RPMI8226 (cell line): ENCODE results near the gene SH2D5.

Source experiments
- DNase-seq: peaks from one replicate; pipeline ENCODE4 v3.0.0-alpha.2; 2015

The SH2D5 gene

DNA sequence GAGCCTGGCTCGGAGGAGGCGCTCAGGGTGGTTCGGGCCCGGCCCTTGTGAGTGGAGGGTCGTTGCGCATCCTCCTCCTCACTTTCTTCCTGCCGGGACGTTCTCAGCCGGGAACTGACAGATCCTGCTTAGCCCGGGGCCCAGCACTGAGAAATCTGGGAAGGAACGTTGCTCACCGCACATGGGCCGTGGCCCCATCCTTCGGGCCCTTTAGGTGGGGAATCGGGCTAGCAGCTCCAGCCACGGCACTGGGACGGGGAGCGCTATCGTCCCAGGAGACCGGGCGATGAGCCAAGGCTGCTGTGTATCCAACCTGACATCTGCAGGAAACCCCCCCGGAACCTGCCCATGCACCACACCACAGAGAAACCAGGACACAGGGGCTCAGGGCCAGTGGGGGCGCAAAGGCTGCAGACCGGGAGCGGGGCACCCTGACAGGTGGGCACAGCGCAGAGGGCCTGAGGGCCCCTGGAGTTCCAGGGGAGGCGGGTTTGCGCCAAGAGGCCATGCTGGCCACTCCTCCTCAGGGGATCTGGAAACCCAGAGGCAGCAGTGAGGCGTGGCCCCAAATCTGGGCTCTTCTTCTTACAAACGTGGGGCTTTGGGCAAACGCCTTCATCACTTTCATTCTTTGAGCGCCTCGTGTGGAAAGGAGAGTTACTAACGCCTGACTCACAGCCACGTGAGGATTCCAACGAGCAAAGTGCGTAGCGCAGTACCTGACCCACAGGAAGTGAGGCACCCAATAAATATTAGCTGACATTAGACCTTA, at the start of gene SH2D5:
Gene SH2D5 (minus strand): TSS at position 116 of the 772 bp plus-strand sequence. CDS start 4,659 bp downstream, outside the sequence.
- DNase-seq: peak; percentile 97

DNA sequence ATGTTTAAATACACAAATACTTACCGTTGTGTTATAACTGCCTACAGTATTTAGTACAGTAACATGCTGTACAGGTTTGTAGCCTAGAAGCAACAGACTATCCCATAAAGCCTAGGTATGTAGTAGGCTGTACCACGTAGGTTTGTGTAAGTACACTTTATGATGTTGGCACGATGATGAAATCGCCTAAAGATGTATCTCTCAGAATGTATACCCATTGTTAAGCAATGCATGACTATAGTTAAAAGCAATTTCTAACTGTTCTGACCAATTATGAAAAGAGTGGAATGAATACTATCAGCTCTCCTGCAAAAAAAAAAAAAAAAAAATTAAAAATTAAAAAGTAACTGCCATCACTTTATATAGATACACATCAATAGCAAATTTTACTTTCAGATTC, 43.2 kb upstream of the SH2D5 start:
- DNase-seq: no peak

DNA sequence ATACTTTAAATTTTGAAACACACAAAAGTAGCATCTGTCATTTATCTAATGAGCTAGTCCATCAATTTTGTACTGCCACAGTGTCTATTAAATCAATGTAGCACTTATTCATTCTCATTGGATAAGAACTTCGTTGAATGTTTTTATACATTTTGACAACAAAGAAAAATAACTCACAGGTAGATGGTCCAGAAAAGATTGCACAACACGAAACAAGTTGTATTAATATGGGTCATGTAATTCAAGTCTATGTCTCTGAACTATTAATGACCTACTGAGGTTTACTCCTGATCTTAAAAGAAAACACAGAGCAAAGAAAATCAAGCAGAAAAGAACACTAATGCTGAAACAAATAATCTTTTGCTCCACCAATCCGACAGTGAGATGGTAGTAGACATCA, 39.3 kb upstream of the SH2D5 start:
- DNase-seq: no peak

- DNase-seq: no peak
Observed at GRCh38 chr1:20770314-20771087, 38.0 kb upstream of the SH2D5 start.

DNA sequence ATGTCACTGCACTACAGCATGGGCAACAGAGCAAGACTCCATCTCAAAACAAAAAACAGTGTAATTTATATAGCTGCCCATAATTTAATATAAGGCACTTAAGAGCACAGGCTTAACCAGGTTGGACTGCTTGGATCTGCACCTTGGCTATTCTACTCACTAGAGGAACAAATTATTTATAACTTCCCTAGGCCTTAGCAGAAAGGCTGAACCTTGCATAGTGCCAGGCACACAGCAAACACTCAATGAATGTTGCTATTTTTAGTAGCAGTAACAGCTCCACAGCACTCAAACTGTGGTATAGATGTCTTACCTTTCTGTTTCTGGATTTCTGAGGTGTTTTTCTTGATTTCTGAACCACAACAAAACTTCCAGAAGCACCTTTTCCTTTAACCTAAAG, 34.8 kb upstream of the SH2D5 start:
- DNase-seq: no peak

DNA sequence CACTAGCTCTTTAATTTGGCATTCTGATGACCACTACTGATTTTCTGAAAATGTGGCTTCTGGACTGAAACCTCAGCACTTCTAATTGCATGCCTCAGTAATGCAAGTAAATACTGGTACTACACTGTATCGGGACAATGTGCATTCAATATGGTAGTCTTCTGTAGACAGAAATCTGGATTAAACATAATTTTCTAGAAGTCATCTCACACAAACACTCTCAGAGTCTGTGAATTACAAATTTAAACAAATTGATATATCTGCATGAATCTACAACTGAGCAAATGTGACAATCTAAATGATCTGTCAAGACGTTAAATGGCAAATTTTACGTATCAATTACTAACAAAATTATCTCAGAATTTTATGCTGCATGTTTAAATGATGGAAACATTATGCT, 30.9 kb upstream of the SH2D5 start:
- no peak for DNase-seq

- no peak for DNase-seq
Observed at GRCh38 chr1:20760322-20760721, 27.8 kb upstream of the SH2D5 start.

- DNase-seq: no peak
Observed at GRCh38 chr1:20753589-20753988, 21.1 kb upstream of the SH2D5 start.

- DNase-seq: no peak
Observed at GRCh38 chr1:20751462-20751990, 19.0 kb upstream of the SH2D5 start.

GRCh38 chr1:20742671-20743070, 10.2 kb upstream of the SH2D5 start:
- no peak for DNase-seq

GRCh38 chr1:20740781-20741180, 8.3 kb upstream of the SH2D5 start:
- no peak for DNase-seq

GRCh38 chr1:20739225-20739624, 6.7 kb upstream of the SH2D5 start:
- no peak for DNase-seq

GRCh38 chr1:20735581-20736111, 3.1 kb upstream of the SH2D5 start:
- no peak for DNase-seq

GRCh38 chr1:20733360-20733975, 965 bp upstream of the SH2D5 start:
- peak; percentile 58 for DNase-seq

DNA sequence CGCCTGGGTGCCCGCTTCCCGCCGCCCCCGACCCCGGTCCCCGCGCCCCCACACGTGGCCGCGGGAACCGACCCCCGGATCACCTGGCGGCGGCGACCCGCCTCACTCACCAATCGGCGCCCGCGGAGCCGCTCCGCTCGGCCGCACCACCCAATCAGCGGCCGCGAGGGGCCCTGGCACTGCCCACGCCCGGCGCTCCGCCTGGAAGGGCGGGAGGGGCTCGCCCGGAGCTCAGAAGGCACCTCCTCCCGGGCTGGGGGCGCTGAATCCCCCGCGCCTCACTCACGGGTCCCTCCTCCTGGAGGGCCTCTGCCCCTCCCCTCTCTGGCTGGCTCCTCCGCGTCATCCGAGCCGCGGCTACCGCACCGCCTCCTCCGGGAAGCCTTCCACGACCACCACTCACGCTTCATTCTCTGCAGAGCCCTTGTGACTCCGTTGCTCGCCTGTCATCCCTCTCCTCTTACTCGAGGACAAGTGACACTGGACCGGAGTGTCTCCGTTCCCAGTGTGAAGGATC, 374 bp downstream of the SH2D5 start:
- DNase-seq: peak; percentile 70

DNA sequence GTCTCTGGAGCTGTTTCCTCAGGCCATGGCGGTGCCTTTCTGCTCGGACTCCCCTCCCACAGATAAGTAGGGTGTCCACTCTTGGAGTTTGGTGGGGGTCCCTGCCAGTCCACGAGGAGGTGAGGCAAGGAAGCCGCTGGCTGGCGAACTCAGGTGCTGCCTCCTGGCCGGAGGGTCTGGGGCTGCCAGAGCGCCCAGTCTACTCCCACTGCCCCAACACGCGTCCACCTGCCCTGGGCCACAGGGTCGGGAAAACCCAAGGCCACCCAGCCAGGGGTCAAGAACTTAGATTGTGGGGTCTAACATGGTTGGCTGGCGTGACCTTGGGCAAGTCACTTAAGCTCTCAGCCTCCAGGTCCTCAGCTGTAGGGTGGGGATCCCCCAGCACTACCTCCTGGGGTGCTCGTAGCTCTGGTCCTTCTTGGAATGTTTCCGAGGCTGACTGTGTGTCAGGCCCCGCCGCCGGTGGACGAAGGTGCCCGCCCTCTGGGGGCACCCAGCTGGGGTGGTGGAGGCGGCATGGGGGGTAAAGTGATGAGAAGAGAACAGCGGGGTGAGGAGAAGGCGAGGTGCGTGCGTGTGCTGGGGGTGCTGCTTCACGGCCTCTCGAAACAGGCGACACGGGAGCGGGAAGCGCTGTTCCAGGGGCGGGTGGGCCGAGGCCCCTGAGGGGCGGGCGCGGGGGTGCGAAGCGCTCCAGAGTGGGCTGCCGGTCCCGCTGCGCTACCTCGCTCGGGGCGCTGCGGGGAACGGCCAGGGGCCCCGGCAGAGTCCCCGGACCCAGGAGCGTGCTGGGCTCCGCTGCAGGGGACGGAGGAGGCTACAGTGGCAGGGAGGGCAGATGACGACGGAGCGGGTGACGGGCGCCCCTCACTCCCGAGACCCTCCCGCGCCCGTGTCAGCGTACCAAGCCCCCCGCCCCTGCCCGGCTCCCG, 1.2 kb downstream of the SH2D5 start:
- DNase-seq: no peak

- DNase-seq: no peak
Observed at GRCh38 chr1:20730690-20731056, 1.8 kb downstream of the SH2D5 start.

DNA sequence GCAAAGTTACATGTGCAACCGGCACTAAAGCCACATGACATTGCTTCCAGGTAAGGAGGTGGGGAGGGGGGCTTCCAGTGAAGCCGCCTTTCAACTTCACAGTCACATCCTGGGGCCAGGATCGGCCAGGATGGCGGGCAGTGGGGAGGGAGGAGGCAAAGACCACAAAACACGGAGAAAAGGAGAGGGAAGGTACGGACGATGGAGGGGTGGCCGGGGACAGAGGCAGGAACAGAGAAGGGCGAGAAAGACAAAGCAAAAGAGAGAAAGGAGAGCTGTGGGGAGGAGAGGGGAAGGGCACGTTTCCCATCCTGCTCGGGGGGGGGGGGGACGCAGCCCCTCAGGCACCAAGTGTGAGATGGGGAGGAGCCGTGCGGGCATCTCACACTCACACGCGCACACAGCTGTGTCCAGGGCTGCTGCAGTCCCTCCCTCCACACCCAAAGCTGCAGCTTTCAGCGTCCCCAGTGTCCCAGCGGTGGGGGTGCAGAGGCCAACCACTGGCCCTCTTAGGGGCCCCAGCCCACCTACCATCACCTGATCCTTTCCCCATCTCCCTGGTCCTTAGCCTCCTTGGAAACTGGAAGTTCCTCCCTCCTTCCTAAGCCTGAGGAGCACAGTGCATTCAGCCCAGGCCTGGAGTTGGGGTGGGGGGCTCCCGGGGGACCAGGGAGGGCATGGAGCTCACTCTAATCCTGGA, 2.4 kb downstream of the SH2D5 start:
- no peak for DNase-seq

- DNase-seq: no peak
Observed at GRCh38 chr1:20729155-20729931, 3.2 kb downstream of the SH2D5 start.

- DNase-seq: no peak
Observed at GRCh38 chr1:20728371-20729154, 3.9 kb downstream of the SH2D5 start.
